Posterior vena cava (tissue), 2 donors: Measurements from ENCODE around the gene RPS15. TPM values are rescaled to one million over a fixed set of nuclear protein-coding genes. Genes with fewer than 3 reads are reported as not detected.

ENCODE experiments used
- DNase-seq: peaks from one replicate; pipeline ENCODE4 v3.0.0-alpha.2; 2020; ENCODE audit warnings: low spot score
- intact Hi-C, 2 donors: fragments of 100-400 bp; cut with DNase I; formaldehyde crosslinking; loops; one replicate each; pipeline versions ENCODE4 v1.14.1 to v1.14.2; 2022 to 2023
- total RNA-seq, 2 donors: library from RNA; stranded (reverse); fragmentation: NEBNext Ultra II Directional; extraction: Animal tissue kit (Norgen Biotek cat#: 25700); gene quantifications; one replicate each; pipeline ENCODE4 v1.2.1, GENCODE V29; 2021
- donor health status: DM: yes; HTN: yes; CAD: no.
- donor health status: DM: yes; HTN: yes; CAD: no.

RPS15 gene
- total RNA-seq, 2 donors from 2014 or later: 722 to 743 TPM

DNA sequence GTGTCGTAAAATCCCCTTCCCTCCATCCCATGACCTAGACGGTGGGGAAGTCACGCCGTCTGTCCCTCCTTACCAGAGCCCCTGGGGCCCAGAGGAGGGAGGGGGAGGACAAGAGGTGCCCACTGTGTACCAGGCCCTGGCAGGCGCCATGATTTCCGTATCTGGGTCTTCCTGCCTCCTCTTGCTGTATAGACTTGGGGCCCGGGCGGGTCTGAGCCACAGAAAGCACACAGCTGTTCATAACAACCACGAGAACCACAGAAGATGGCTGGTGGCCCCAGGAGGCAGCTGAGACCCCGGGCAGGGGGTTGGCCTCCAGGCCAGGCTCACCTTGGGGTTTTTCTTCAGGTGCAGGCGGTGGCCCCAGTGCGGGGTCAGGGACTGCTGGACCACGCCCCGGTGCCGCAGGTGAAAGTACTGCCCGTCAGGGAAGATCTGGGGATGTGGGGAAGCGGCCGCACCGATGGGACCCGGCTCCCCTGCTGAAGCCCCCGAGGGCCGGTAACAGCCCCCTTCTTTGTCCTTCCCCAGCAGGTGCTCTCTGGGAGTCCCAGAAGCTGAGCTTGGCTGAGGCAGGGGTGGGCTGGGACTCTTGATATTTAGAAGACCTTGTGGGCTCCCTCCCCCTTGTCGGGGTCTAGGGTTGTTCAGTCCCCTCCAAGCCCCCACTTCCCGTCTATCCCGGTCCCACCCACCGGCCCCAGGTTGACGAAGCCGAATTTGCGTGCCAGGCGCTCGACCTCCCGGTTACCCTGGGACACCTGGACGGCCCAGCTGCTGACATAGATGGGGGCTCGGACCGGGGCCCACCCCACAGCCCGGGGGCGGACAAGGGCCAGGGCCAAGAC lies 51.5 kb downstream of the RPS15 start:
- intact Hi-C loops: no loop called here
- DNase-seq: peak; percentile 78

Other genes starting within 250 kb of the RPS15 start
- gene STK11, start 232.6 kb upstream of the RPS15 start, total RNA-seq: 10 to 100 TPM; 32.5 to 35.9 TPM
- gene CBARP, start 200.4 kb upstream of the RPS15 start, total RNA-seq: 1 to 10 TPM; 1.5 to 2.7 TPM
- 100 to 1,000 TPM; 125 to 137 TPM for gene ATP5F1D, start 196.6 kb upstream of the RPS15 start, total RNA-seq
- 10 to 100 TPM; 76.5 to 86.3 TPM for gene MIDN, start 189.8 kb upstream of the RPS15 start, total RNA-seq
- 100 to 1,000 TPM; 447 to 636 TPM for gene CIRBP, start 169.1 kb upstream of the RPS15 start, total RNA-seq
- 10 to 100 TPM; 25.2 to 27.2 TPM for gene FAM174C, start 162.9 kb upstream of the RPS15 start, total RNA-seq
- gene EFNA2, start 152.5 kb upstream of the RPS15 start, total RNA-seq: not detected
- 10 to 100 TPM; 54.4 to 55.1 TPM for gene NDUFS7, start 54.5 kb upstream of the RPS15 start, total RNA-seq
- gene GAMT, start 36.9 kb upstream of the RPS15 start, total RNA-seq: 10 to 100 TPM in 1 of 2 donors, 1 to 10 TPM in 1; 8.7 to 12.8 TPM
- 10 to 100 TPM; 59.7 to 75.8 TPM for gene DAZAP1, start 30.8 kb upstream of the RPS15 start, total RNA-seq
- under 1 TPM; 0.05 to 0.10 TPM for gene APC2, start 11.7 kb downstream of the RPS15 start, total RNA-seq
- 10 to 100 TPM; 16.2 to 17.3 TPM for gene C19orf25, start 40.8 kb downstream of the RPS15 start, total RNA-seq
- gene PCSK4, start 52.0 kb downstream of the RPS15 start, total RNA-seq: 1 to 10 TPM in 1 of 2 donors, under 1 TPM in 1; 0.52 to 1.8 TPM
- gene REEP6, start 52.8 kb downstream of the RPS15 start, total RNA-seq: 1 to 10 TPM in 1 of 2 donors, under 1 TPM in 1; 0.33 to 1.2 TPM
- gene ADAMTSL5, start 74.6 kb downstream of the RPS15 start, total RNA-seq: 1 to 10 TPM; 7.4 to 9.1 TPM
- not detected for gene PLK5, start 85.7 kb downstream of the RPS15 start, total RNA-seq
- gene MEX3D, start 129.9 kb downstream of the RPS15 start, total RNA-seq: 10 to 100 TPM; 14.0 to 21.9 TPM
- gene MBD3, start 154.5 kb downstream of the RPS15 start, total RNA-seq: 10 to 100 TPM; 44.2 to 53.6 TPM
- 100 to 1,000 TPM; 197 to 252 TPM for gene UQCR11, start 167.1 kb downstream of the RPS15 start, total RNA-seq
- gene TCF3, start 214.2 kb downstream of the RPS15 start, total RNA-seq: 10 to 100 TPM; 26.2 to 36.4 TPM